Hematopoietic multipotent progenitor cell treated with erythropoietin and hydrocortisone succinate and interleukin-3 and kit ligand, for 8 days (in vitro differentiated cells): ENCODE measurements around the gene ACP2.
A peak's percentile ranks its signal among the peaks of the same experiment; 100 is the strongest.

Experiments used
- DNase-seq: peaks from one replicate; pipeline ENCODE4 v3.0.0-alpha.2; 2015

ACP2 gene

GRCh38 chr11:47268448-47269001, 19.9 kb upstream of the ACP2 start:
- no peak for DNase-seq

- no peak for DNase-seq
These were observed 19.3 kb upstream of the ACP2 start for GRCh38 chr11:47267876-47268275.

GRCh38 chr11:47264521-47264920, 15.9 kb upstream of the ACP2 start:
- DNase-seq: peak; percentile 55

- DNase-seq: no peak
These were observed 15.5 kb upstream of the ACP2 start for GRCh38 chr11:47264119-47264518.

GRCh38 chr11:47261291-47261800, 12.7 kb upstream of the ACP2 start:
- DNase-seq: no peak

GRCh38 chr11:47260366-47260765, 11.8 kb upstream of the ACP2 start:
- no peak for DNase-seq

- DNase-seq: peak; percentile 61
These were observed 10.8 kb upstream of the ACP2 start for GRCh38 chr11:47259232-47259977.

- no peak for DNase-seq
These were observed 9.8 kb upstream of the ACP2 start for GRCh38 chr11:47258317-47258902.

GRCh38 chr11:47257517-47258316, 9.1 kb upstream of the ACP2 start, which contains the start of gene NR1H3:
TSS of gene NR1H3 (plus strand) at chr11:47257996. CDS start at chr11:47259217, 1,221 bp downstream.
- DNase-seq: no peak

- no peak for DNase-seq
These were observed 8.5 kb upstream of the ACP2 start for GRCh38 chr11:47257177-47257516.

GRCh38 chr11:47256374-47256773, 7.8 kb upstream of the ACP2 start:
- DNase-seq: no peak

GRCh38 chr11:47254386-47254785, 5.8 kb upstream of the ACP2 start:
- no peak for DNase-seq

- no peak for DNase-seq
These were observed 5.0 kb upstream of the ACP2 start for GRCh38 chr11:47253660-47254059.

- no peak for DNase-seq
These were observed 3.1 kb upstream of the ACP2 start for GRCh38 chr11:47251751-47252150.

GRCh38 chr11:47249378-47249715, 733 bp upstream of the ACP2 start:
- DNase-seq: no peak

- peak; percentile 42 for DNase-seq
These were observed 330 bp downstream of the ACP2 start for GRCh38 chr11:47248304-47248663.

GRCh38 chr11:47247502-47247901, 1.1 kb downstream of the ACP2 start:
- DNase-seq: no peak

GRCh38 chr11:47245611-47246357, 2.8 kb downstream of the ACP2 start:
- no peak for DNase-seq

- DNase-seq: no peak
These were observed 3.9 kb downstream of the ACP2 start for GRCh38 chr11:47244448-47245350.

- no peak for DNase-seq
These were observed 5.2 kb downstream of the ACP2 start for GRCh38 chr11:47243454-47243853.

GRCh38 chr11:47242596-47243192, 5.9 kb downstream of the ACP2 start:
- DNase-seq: no peak
